HG02610 (cell line): ENCODE results near the gene INPP4A.

Experiments used
- ATAC-seq: cut with Tn5 transposase; IDR thresholded peaks from one replicate; pipeline ENCODE4 v1.9.1; 2021; ENCODE audit warnings: mild to moderate bottlenecking, moderate library complexity; ENCODE audit not compliant: unreplicated experiment

Gene INPP4A

DNA sequence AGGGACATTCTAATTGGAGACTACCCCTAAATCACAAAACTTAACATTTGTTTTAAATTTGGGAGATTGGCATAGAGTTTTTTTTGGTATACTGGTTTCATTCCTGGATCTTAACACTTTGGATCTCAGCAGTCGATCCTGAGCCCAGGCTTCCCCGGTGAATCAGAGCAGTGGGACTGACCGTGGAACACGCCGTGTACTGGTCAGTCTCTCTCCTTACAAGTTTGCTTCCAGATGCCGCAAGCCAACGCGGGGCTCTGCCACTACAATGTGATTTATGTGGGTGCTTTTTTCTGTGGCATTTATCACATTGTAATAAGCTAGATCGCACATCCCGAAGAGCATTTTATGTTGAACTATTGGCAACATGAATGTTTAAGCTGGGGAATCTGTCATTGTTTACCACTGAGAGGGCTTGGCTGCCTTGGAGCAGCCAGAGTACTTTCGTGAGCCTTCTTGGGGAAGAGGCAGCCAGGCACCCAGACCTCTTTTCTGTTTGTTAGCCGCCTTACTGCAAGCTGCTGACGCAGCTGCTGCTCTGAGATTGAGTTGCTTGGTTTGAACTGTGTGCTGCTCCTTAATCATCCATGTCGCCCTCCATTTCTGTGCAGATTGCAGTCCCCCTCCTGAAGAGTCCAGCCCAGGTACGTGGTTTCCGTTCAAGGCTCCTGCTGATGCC, 114.3 kb downstream of the INPP4A start:
- no peak for ATAC-seq

DNA sequence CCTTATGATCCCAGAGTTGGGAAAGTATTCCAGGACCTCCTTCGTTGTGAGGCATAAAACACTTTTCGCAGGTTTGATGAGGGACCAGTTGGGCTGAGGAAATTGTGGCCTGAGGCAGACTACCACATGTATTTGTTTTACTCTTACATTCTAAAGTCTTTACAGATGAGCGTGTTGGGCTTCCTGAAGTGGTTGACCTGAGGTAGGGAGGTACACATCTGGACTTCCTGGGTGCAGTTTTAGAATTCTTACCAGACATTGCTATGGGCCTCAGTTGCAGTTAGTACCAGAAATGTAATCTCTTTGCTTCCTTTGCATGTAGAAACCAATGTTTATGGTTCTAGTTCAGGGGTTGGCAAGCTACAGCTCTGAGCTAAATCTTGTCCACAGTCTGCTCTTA, 114.9 kb downstream of the INPP4A start:
- no peak for ATAC-seq

DNA sequence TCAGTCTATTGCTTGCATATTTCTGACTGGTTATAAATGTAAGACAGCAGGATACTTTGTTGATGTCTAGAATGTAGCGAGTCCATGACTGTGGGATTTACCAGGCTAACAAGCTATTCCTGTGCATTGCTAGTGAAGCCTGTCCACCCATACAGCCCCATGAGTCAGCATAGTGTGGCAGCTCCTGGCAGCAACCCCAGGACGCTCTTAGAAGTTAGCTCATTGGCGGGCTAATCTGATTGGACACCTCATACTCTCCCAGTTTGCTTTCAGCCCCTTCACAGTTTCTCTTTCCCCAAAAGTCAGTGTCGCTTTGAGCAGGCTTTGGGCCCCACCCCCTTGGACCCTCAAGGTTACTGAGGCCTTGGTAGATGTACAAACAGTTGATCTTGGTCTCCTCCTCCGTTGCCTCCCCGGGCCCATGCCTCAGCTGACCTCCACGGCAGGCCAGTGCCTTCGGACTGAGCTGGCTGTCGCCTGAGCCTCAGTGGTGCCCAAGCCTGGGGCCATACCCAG, 115.7 kb downstream of the INPP4A start:
- no peak for ATAC-seq

DNA sequence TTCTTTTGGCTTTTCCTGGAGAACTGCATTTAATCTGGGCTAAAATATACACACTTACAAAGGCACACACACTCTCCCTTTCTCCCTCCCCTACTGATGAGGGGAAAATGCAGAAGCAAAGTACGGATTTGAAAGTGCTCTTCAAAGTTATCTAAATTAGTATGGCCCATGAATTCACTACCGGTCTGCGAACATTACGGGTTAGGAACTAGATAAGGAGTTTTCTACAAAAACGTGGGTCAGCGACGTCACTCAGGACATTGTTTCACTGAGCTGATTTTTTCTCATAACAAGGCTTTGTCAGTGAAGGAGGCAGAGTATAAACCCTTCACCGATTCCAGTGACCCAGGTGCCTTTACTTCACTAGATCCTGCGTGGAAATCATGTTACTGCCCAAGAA, 116.4 kb downstream of the INPP4A start:
- ATAC-seq, result no peak

DNA sequence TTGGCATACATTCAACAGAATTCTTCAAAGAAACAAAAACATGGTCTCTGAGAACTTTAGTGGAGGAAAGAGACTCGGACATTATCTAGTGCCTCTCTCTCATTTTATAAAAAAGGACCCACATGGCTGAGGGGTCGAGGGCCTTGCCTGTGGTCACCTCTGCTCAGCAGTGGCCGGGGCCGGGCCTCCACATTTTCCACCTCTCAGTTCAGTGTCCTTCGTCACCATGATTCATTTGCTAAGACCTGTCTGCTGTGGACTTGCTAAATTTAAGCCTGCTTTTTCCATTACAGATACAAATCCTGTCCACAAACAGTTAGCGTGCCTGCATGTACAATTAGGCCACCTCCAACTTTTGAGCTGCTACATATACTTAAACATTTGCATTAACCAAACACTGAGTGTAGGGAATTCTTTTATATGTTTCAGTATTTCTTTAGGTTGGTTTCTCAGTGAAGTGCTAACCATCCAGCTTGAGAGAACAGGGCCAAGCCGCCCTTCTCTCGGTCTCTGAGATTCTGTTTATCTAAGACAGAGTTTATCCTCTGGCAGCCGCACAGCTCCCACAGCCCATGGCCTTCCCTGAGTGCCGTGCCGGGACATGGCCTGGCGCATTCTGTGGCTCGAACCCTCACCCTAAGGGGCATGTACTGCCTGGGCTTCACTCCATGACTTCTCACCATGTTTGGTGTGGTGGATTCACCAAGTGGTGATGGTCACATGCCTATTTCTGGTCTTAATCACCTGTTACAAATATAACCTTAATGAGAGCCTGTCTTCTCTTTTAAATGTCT, 117.4 kb downstream of the INPP4A start:
- ATAC-seq, result no peak

DNA sequence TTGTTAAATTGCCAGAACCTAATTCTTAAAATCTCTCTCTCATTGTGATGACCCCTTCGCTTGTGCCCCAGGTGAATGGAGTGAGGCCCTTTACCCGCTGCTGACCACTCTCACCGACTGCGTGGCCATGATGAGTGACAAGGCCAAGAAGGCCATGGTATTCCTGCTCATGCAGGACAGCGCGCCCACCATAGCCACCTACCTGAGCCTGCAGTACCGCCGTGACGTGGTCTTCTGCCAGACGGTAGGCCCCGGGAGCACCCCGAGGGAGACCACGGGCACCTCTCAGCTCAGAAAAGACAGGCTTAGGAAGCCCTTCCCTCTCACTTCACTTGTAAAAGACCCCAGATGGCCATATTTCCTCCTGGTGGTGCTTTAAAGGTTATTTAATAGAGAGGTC, 118.7 kb downstream of the INPP4A start:
- no peak for ATAC-seq

DNA sequence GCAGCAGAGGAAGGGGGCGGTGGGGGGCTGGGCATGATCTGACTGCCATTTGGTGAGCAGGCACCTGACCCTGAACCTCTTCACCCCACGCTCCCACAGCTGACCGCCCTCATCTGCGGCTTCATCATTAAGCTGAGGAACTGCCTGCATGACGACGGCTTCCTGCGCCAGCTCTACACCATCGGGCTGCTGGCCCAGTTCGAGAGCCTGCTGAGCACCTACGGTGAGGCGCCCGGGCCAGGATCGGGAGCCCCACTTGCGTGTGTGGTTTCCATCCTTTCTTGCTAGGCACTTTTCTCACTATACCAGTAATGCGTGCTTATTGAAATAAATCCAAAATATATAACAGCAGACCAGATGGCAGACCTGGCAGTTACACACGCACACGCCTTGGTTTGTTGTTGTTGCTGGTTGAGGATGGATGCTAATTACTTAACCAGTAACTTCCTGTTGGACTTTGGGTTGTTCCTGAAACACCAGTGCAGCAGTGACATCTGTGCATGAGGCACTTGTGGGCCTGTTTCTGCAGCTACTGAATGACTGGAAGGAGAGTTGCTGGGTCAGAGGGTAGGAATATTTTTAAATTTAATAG, 120.0 kb downstream of the INPP4A start:
- no peak for ATAC-seq

DNA sequence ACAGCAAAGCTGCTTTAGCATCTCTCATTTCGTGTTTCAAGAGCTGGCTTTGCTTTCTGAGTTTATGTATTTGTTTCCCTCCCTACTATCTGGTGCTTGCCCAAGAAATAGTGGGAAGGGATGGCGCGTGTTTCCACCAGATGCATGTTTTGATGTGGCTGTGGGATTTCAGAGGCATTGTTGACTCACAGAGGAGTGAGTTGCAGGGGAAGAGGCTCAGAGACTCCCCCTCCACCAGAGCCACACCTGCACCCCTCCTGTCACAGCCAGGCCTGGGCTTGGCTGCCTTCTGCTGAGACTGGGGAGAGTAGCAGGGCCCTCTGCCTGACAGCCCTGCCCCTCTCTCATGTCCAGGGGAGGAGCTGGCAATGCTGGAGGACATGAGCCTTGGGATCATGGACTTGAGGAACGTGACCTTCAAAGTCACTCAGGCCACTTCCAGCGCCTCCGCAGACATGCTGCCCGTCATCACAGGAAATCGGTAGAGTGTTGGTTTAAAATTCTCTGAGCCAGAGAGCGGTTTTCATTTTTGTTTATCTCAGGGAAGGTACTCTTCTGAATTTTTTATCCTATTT, 120.7 kb downstream of the INPP4A start:
- ATAC-seq, result no peak

DNA sequence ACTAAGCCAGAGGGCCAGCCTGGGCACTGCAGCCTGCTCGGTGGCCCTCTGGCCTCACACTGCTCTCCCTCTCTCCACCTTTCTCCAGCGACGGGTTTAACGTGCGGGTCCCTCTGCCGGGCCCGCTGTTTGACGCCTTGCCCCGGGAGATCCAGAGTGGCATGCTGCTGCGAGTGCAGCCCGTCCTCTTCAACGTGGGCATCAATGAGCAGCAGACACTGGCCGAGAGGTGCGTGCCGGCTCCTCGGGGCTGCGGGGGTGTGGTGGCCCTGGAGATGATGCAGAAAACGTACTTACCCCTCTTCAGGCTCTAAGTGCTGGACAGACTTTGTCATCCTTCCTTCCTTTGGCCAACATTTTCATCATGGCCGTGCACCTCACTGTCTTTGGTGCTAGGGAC, 121.3 kb downstream of the INPP4A start:
- no peak for ATAC-seq

DNA sequence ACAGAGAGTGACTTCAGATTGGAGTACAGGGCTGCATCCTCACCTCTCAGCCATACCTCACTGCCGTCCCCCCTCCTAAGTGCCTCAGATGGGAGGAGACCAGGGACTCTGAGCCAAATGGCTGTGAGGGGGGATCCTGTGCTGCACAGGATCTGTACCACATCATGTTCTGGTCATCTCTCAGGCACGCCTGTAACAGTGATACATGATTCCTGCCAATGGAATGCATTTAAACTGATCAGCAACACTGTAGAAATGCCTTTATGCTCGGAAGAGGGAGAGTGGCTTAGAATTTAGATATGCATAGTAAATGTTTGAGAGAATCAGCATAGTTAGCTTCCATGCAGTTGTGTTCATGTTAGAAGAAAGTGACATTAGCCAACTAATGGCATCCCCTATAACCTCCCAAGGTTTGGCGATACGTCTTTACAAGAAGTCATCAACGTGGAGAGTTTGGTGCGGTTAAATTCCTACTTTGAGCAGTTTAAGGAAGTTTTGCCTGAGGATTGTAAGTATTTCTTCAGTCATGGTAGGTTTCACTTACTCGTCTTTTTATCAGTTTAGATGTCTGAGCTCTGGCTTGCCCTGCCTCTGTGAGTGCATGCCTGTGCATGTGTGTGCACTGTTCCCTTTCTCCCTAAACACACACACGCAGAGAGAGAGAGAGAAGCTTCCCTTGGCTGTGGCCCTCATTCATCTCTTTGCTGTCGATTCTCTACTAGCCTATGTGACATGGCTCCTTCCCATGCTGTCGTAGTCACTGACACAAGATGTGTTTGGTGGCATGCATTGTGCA, 123.7 kb downstream of the INPP4A start:
- no peak for ATAC-seq

DNA sequence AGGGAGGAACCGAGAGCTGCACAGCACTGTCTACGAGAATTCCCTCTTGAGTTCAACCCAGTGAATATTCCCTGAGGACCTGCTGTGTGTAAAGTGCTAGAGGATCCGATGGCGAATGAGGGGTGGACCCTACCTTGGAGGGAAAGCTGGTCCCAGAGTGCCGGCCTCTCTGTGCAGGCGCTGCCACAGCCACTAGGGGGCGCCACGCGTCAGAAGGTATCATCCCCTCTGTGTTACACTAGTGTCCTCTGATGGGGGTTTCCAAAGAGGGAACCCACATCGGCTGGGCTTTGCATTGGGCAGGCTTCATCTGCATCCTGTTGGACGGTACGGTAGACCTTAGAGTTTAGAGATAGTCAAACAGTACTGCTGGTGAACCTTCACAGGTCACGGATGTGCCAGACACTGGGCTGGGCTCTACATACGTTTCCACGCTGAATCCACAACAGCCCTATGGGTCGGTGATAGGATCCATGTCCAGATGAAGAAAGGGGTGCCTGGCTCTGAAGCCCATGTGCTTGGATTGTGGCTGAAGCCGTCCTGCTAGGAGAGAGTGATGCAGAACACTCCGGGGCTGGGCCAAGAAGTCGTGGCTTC, 124.6 kb downstream of the INPP4A start:
- ATAC-seq, result no peak

DNA sequence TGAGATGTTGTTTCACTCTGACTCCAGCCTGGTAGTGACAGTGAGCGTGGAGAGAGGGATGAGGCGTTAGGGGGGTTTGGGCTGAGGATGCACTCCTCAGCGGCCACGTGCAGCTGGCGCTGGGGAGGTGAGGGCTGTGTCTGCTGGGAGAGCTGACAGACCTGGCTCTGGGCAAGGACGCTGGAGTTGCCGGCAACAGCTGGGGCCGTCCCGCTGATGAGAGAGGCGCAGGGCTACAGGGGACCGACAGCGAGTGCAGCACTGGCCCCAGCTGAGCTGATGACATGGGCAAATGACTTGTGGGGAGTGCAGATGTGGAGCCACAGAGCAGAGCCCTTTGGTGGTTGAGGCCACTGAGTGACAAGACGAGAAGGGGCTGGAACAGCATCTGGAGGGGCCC, 125.3 kb downstream of the INPP4A start:
- ATAC-seq, result no peak

DNA sequence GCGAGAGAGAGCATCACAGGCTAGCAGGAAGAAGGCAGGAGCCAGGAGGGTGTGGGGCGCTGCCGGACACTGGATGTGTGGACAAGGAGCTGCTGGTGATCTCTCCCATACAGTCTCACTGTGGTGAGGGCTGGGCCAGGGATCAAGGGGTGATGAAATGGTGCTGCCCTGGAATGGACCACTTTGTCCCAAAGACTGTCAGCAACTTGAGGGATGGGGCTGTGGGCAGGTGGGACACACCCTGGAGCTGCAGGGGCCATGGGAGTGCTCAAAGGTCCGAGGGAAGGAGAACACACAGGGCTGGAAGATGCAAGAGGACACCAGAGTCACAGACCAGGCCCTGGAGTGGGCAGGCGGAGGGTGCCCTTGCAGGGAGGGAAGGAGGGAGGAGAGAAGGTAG, 125.7 kb downstream of the INPP4A start:
- no peak for ATAC-seq

DNA sequence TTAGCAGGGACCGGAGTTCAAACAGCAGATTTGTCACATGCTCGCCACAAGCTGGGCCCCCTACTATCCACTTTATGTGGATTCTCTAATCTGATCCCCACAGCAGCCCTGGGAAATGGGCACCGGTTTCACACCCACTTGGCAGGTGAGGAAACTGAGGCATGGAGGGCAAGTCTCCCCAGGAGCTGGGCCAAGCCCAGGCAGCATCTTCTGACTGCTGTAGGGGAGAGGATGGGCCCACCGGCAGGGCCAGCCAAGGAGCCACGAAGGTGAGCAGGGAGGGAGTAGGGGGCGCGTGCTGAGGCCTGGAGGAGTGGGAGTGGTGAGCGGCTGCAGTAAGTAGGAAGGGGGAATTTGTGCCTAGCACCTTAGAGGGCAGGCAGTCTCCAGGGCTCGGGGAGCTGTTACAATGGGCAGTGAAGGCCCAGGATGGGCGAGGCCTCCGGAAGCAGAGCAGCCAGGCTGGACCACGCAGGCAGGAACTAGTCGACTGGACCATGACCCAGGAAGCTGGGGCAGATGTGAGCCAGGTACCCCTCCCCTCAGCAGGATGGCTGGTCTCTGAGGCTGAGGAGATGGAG, 126.6 kb downstream of the INPP4A start:
- ATAC-seq, result no peak

DNA sequence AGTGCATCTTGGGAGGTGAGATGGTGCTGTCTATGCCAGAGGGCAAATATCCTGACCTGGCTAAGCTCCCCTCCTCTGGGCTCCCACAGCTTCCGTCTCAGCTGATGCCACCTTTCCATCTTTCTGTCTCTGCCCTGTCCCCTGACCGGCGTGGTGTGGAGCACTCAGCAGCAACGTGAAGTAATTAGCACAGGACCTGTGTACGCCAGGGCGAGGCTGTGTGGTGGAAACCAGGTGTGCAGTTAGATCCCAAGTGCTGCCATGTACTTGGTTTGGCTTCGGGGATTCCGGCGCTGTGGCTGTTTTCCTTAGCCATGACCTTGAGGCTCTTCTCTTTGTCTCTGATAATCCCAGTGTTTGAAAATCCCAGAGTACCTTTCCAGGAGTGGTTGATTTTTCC, 127.1 kb downstream of the INPP4A start:
- no peak for ATAC-seq

DNA sequence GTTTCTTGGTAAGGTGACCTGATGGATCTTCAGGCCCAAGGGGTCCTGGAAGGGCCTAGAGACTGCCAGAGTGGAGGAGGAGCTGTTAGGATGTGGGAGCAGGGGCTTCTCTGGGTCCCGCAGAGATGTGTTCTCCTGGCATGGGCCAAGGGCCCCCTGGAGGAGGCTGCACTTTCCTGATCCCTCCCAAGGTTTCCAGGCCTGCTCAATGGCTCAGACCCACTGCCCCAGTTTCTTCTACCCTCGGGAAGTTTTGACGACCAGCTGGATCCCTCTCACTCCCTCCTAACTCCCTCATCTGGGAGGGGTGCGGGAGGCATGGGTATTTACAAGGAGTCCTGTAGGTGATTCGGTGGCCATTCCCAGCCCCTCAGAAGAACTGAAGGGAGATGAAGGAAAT, 127.6 kb downstream of the INPP4A start:
- no peak for ATAC-seq

DNA sequence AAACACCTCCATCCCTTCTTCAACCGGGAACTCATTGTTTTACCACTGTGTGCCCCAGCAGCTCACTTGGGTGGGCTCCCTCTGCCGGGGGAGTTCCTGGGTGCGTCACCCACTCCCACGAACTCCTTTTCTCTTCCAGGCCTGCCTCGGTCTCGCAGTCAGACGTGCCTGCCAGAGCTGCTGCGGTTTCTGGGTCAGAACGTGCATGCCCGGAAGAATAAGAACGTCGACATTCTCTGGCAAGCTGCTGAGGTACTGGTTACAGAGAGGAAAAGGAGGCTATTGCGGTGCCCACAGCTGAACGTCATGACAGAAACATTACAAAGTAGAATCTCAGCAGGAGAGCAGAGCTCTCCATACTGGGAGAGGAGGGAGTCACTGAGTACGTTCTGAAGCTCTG, 128.0 kb downstream of the INPP4A start:
- no peak for ATAC-seq

DNA sequence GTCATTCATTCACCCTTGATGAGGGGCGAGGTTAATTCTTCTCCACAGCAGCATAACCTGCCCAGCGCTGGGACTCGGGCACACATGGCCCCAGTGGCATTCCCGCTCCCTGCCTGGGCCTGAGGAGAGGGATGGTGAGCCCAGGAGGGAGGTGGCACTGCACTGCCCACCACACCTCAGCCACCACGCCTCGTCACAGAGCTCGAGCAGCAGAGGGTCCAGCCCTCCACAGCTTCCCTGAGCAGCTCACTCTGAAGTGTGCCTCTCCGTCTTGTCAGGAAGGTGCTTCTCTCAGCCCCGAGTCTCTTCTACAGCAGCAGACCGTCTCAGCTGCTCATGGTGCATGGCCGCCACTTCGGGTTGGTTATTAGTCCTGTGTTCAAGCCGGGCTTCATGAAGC, 128.8 kb downstream of the INPP4A start:
- no peak for ATAC-seq

DNA sequence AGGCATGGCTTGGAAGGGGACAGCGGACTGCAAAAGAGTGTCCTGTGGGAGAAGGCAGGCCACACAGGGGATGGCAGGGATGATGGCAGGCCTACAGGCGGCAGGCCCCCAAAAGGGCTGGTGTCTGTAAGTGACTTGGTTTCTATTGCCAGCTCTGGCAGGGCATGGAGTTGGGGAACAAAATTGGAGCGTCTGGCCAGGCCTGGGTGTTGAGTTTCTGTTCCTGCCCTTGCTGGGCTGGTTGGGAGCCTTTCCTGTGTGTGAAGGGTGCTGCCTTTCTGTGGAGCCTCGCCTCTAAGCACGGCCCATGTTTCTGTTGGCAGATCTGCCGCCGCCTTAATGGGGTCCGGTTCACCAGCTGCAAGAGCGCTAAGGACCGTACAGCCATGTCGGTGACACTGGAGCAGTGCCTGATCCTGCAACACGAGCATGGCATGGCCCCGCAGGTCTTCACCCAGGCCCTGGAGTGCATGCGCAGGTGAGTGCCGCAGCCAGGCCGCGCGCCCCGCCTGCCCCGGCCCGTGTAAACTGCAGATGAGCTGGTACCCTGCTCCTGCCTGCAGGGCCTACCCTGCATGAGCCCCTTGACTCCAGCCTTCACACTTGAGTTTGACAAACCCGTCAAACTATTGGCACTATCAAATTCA, 132.1 kb downstream of the INPP4A start:
- no peak for ATAC-seq

DNA sequence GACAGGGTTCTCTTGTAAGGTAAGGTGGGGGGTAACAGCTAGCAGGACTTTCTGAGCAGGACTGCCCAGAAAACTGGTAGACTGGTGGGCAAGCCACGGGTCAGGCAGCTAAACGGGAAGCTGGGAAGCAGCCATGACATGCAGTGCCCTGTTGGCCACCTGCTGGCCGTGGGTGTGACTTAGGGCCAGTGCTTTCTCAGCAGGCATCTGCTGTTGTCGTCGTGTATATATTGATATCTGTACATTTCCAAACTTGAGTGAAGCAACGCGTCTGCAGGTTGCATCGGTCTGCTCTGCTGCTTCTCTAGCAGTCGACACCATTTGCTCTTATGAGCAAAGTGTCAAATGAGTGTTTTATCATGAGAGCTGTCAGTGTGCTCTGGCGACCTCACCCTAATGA, 132.7 kb downstream of the INPP4A start:
- ATAC-seq, result no peak
